Testis (tissue), 2 donors: ENCODE results near the gene DDX51.

Experiments
- CTCF ChIP-seq, 3 experiments: fragments of 450-650 bp in 2 of 3; fragments of 200-600 bp in 1 of 3; sonication (generic) in 1 of 3; IDR thresholded peaks; one replicate each; pipeline ENCODE4 v1.5.1; 2016 to 2019; ENCODE audit warnings: antibody characterized with exemption in 3 of 3, mild to moderate bottlenecking in 2 of 3, moderate library complexity in 1 of 3
- POLR2A ChIP-seq: fragments of 450-650 bp; IDR thresholded peaks from one replicate; pipeline ENCODE4 v1.6.1; 2017; ENCODE audit warnings: antibody characterized with exemption, mild to moderate bottlenecking, moderate library complexity

GRCh38 chr12:132117558-132117875, 26.6 kb downstream of the DDX51 start:
- TF ChIP-seq CTCF (IDR thresholded peaks at IDR 0.05) (no peak), POLR2A (no peak)
